IMR-90 (cell line): Measurements from ENCODE around the gene SLC25A17. TPM values are rescaled to one million over a fixed set of nuclear protein-coding genes. Genes with fewer than 3 reads are reported as not detected.

Experiments used
- ATAC-seq: fragments of 200-7000 bp; cut with Tn5 transposase; 2 replicates; pipeline ENCODE4 v1.9.1; 2020; ENCODE audit warnings: low read depth, mild to moderate bottlenecking, moderate library complexity
- BruUV-seq: library from RNA; stranded (reverse); fragments of 400-500 nt; replicated peaks from 2 replicates; lab custom pipeline; 2021; lab: Mats Ljungman, UMichigan
- CTCF ChIA-PET: fragments of 300-600 bp; formaldehyde crosslinking; extraction: SDS; loops from one replicate; lab custom pipeline; 2021; ENCODE audit warnings: antibody characterized with exemption; lab: Yijun Ruan, JAX
- POLR2A ChIA-PET: fragments of 300-600 bp; sonication (Branson Sonifier 250); formaldehyde crosslinking; loops from one replicate; lab custom pipeline; 2022; ENCODE audit warnings: antibody characterized with exemption; ENCODE audit not compliant: unreplicated experiment; lab: Charles Lee
- DNase-seq: peaks from one replicate; pipeline ENCODE4 v3.0.0; 2013
- H2AFZ ChIP-seq: replicated peaks from 2 replicates; pipeline ENCODE3; 2013; ENCODE audit warnings: low read length, mild to moderate bottlenecking; ENCODE audit not compliant: poor library complexity
- H2AK5ac ChIP-seq: 2 replicates; pipeline ENCODE4 v1.6.1; 2013; ENCODE audit warnings: low read depth, low read length, inconsistent platforms
- H2AK9ac ChIP-seq: replicated peaks from 2 replicates; pipeline ENCODE3; 2013; ENCODE audit warnings: mild to moderate bottlenecking, low read depth, low read length, moderate library complexity; ENCODE audit not compliant: poor library complexity
- H2BK120ac ChIP-seq: 2 replicates; pipeline ENCODE4 v1.6.1; 2013; ENCODE audit warnings: low read depth, low read length, inconsistent platforms
- H2BK15ac ChIP-seq: 3 replicates; pipeline ENCODE4 v1.6.1; 2013; ENCODE audit warnings: low read depth, low read length, inconsistent platforms
- H2BK20ac ChIP-seq: 2 replicates; pipeline ENCODE4 v1.6.1; 2013; ENCODE audit warnings: low read depth, mild to moderate bottlenecking, inconsistent platforms, low read length, moderate library complexity
- H2BK5ac ChIP-seq: 2 replicates; pipeline ENCODE4 v1.6.1; 2013; ENCODE audit warnings: mild to moderate bottlenecking, low read depth, low read length, inconsistent platforms; ENCODE audit not compliant: poor library complexity, severe bottlenecking
- H3K14ac ChIP-seq: replicated peaks from 2 replicates; pipeline ENCODE4 v1.6.1; 2013; ENCODE audit warnings: low read depth, low read length, inconsistent platforms
- H3K18ac ChIP-seq: 2 replicates; pipeline ENCODE4 v1.6.1; 2013; ENCODE audit warnings: low read depth, low read length, control low read depth
- H3K23ac ChIP-seq: 2 replicates; pipeline ENCODE4 v1.6.1; 2013; ENCODE audit warnings: low read depth, low read length, inconsistent platforms
- H3K27ac ChIP-seq: 2 replicates; pipeline ENCODE4 v1.5.1; 2013; ENCODE audit warnings: mild to moderate bottlenecking, control low read depth, low read length; ENCODE audit not compliant: insufficient read depth
- H3K27me3 ChIP-seq: 2 replicates; pipeline ENCODE4 v1.6.1; 2013; ENCODE audit warnings: low read length; ENCODE audit not compliant: control insufficient read depth, insufficient read depth
- H3K36me3 ChIP-seq: 2 replicates; pipeline ENCODE4 v1.6.1; 2013; ENCODE audit warnings: low read length, mixed read lengths; ENCODE audit not compliant: control insufficient read depth, insufficient read depth
- H3K4ac ChIP-seq: 2 replicates; pipeline ENCODE4 v1.6.1; 2013; ENCODE audit warnings: low read depth, low read length, inconsistent platforms
- H3K4me1 ChIP-seq: 2 replicates; pipeline ENCODE4 v1.6.1; 2013; ENCODE audit warnings: low read length, mixed read lengths; ENCODE audit not compliant: control insufficient read depth, insufficient read depth
- H3K4me2 ChIP-seq: 2 replicates; pipeline ENCODE4 v1.6.1; 2013; ENCODE audit warnings: low read depth, mild to moderate bottlenecking, control low read depth, low read length, moderate library complexity
- H3K4me3 ChIP-seq: 2 replicates; pipeline ENCODE4 v1.5.1; 2013; ENCODE audit warnings: low read depth, mild to moderate bottlenecking, control low read depth, low read length, moderate library complexity; ENCODE audit not compliant: insufficient read depth
- H3K56ac ChIP-seq: 2 replicates; pipeline ENCODE4 v1.6.1; 2013; ENCODE audit warnings: low read length, inconsistent platforms; ENCODE audit not compliant: insufficient read depth; ENCODE audit errors: extremely low read depth
- H3K79me1 ChIP-seq, 2 experiments: 2 replicates each; pipeline ENCODE4 v1.6.1; 2013; ENCODE audit warnings: low read length in 2 of 2, inconsistent platforms in 1 of 2, low read depth in 1 of 2
- H3K9ac ChIP-seq: 2 replicates; pipeline ENCODE4 v1.6.1; 2013; ENCODE audit warnings: low read depth, low read length, control low read depth
- H3K9me1 ChIP-seq: 2 replicates; pipeline ENCODE4 v1.6.1; 2013; ENCODE audit warnings: low read length, inconsistent platforms; ENCODE audit not compliant: insufficient read depth
- H3K9me3 ChIP-seq: 2 replicates; pipeline ENCODE4 v1.6.1; 2013; ENCODE audit warnings: low read length; ENCODE audit not compliant: control insufficient read depth, insufficient read depth
- H4K20me1 ChIP-seq: 2 replicates; pipeline ENCODE4 v1.6.1; 2013; ENCODE audit warnings: low read length, inconsistent platforms; ENCODE audit not compliant: insufficient read depth
- H4K5ac ChIP-seq: 2 replicates; pipeline ENCODE4 v1.6.1; 2013; ENCODE audit warnings: mild to moderate bottlenecking, low read depth, low read length, control low read depth
- H4K8ac ChIP-seq, 2 experiments: 2 replicates each; pipeline ENCODE4 v1.6.1; 2013; ENCODE audit warnings: low read depth in 2 of 2, low read length in 2 of 2, control low read depth in 1 of 2, inconsistent platforms in 1 of 2
- H4K91ac ChIP-seq: 2 replicates; pipeline ENCODE4 v1.6.1; 2013; ENCODE audit warnings: low read depth, low read length, inconsistent platforms; ENCODE audit not compliant: insufficient read depth
- BHLHE40 ChIP-seq: fragments of 150-350 bp; IDR thresholded peaks from 2 replicates; pipeline ENCODE4 v1.6.1; 2016; ENCODE audit warnings: mild to moderate bottlenecking, low read depth, low read length
- MXI1 ChIP-seq: IDR thresholded peaks from 2 replicates; pipeline ENCODE4 v1.6.1; 2012; ENCODE audit warnings: low read depth, mild to moderate bottlenecking, low read length, moderate library complexity, borderline replicate concordance
- RCOR1 ChIP-seq: IDR thresholded peaks from 2 replicates; pipeline ENCODE4 v1.6.1; 2012; ENCODE audit warnings: mild to moderate bottlenecking, low read length, improper control_type of control experiment; ENCODE audit not compliant: insufficient replicate concordance
- SMC3 ChIP-seq: fragments of 150-350 bp; IDR thresholded peaks from 2 replicates; pipeline ENCODE4 v1.6.1; 2016; ENCODE audit warnings: low read depth, mild to moderate bottlenecking, antibody characterized with exemption, low read length, moderate library complexity
- USF2 ChIP-seq: fragments of 150-350 bp; IDR thresholded peaks from 2 replicates; pipeline ENCODE4 v1.6.1; 2017; ENCODE audit warnings: mild to moderate bottlenecking, antibody characterized with exemption, low read length, low read depth
- WGBS, 2 experiments: methylation state at CpG; one replicate each; pipeline versions ENCODE4 v1.1.5 to v1.1.7; 2013; ENCODE audit warnings: missing lambda C conversion rate in 2 of 2; ENCODE audit not compliant: insufficient read length in 1 of 2; ENCODE audit errors: extremely low coverage in 2 of 2; 5-methylcytosine and 5-hydroxymethylcytosine counted together
- dilution Hi-C: fragments of 300-500 bp; cut with HindIII; formaldehyde crosslinking; loops from one replicate; pipeline ENCODE4 v1.14.3; 2018; ENCODE audit warnings: low sequenced_read_pairs; ENCODE audit not compliant: unreplicated experiment
- in situ Hi-C: fragments of 300-500 bp; cut with MboI; formaldehyde crosslinking; loops from 3 replicates; pipeline ENCODE4 v1.14.3; 2019; ENCODE audit warnings: low sequenced_read_pairs, inconsistent platforms, mixed read lengths
- intact Hi-C: fragments of 100-400 bp; cut with micrococcal nuclease; formaldehyde crosslinking; loops from 2 replicates; pipeline ENCODE4 v1.10.0; 2022
- polyA plus RNA-seq, 3 experiments: library from polyadenylated mRNA; depleted of rRNA; stranded (reverse); fragments of >200 nt; gene quantifications; 2 replicates each; pipeline ENCODE4 v1.2.3, GENCODE V29; 2012; ENCODE audit warnings: low replicate concordance in 1 of 3
- total RNA-seq: library from RNA; depleted of rRNA; stranded (reverse); fragments of >200 nt; gene quantifications from 2 replicates; pipeline ENCODE4 v1.2.3, GENCODE V29; 2012

Gene SLC25A17
- total and polyA plus RNA-seq, 2 of the 4 experiments (the other 2 are of a cell fraction) = 19.6 to 36.0 TPM

- dilution Hi-C loops = no loop called here
- WGBS, 2 experiments = 20% methylated on average over 1 of the region's 1 CpG; no CpG with 5 or more reads in 1 of the 2 experiments
- POLR2A ChIA-PET = no interaction called here
These were observed 71.8 kb downstream of the SLC25A17 start for GRCh38 chr22:40747361-40747760.

More at GRCh38 chr22:40747361-40747760, 71.8 kb downstream of the SLC25A17 start:
- TF ChIP-seq RCOR1 (no peak), MXI1 (no peak), BHLHE40 (no peak), USF2 (no peak), SMC3 (no peak)
- Histone ChIP-seq H2BK20ac (no peak overlapping the region), H2BK120ac (no peak overlapping the region), H2BK5ac (no peak overlapping the region), H3K23ac (no peak overlapping the region), H3K36me3 (no peaks in the 10 kb centered on the region), H3K9ac (no peak overlapping the region), H2AK5ac (no peak overlapping the region), H3K56ac (no peak overlapping the region), H2AK9ac (no peak overlapping the region), H4K8ac (no peak overlapping the region), H3K27me3 (no peaks in the 10 kb centered on the region), H3K18ac (no peak overlapping the region), H3K9me1 (no peaks in the 10 kb centered on the region; the same call in 1 of the 2 replicates), H2AFZ (no peak overlapping the region), H3K79me1 (no peaks in the 10 kb centered on the region), H4K5ac (no peak overlapping the region), H3K4ac (no peak overlapping the region), H3K27ac (no peak overlapping the region), H3K4me2 (no peak overlapping the region), H3K4me3 (no peak overlapping the region), H4K91ac (no peak overlapping the region), H3K9me3 (peaks cover 3% of the 10 kb centered on the region), H2BK15ac (no peak overlapping the region), H3K14ac (no peak overlapping the region), H3K4me1 (no peaks in the 10 kb centered on the region), H4K20me1 (no peaks in the 10 kb centered on the region)
- intact Hi-C loops (no loop called here), in situ Hi-C loops (no loop called here)
- ATAC-seq = no peak
- no TSS peak for BruUV-seq
- CTCF ChIA-PET = interaction anchor here (0.6 kb wide), 1 partner anchor 30 kb away, joined by 3 read pairs; no protein-coding TSS in a partner anchor
- no peak for DNase-seq
